GM23248 (cell line): ENCODE results near the gene HACD1.

Experiments used
- EZH2 ChIP-seq: fragments of 200-600 bp; sonication (generic); IDR thresholded peaks from 2 replicates; pipeline ENCODE4 v1.6.1; 2018; ENCODE audit warnings: antibody characterized with exemption, mild to moderate bottlenecking; ENCODE audit not compliant: insufficient read depth, poor library complexity, severe bottlenecking
- EZH2phosphoT487 ChIP-seq: fragments of 200-600 bp; sonication (generic); IDR thresholded peaks from 2 replicates; pipeline ENCODE4 v1.6.1; 2018; ENCODE audit warnings: antibody characterized with exemption, moderate library complexity, mild to moderate bottlenecking, low read depth; ENCODE audit not compliant: insufficient read depth

DNA sequence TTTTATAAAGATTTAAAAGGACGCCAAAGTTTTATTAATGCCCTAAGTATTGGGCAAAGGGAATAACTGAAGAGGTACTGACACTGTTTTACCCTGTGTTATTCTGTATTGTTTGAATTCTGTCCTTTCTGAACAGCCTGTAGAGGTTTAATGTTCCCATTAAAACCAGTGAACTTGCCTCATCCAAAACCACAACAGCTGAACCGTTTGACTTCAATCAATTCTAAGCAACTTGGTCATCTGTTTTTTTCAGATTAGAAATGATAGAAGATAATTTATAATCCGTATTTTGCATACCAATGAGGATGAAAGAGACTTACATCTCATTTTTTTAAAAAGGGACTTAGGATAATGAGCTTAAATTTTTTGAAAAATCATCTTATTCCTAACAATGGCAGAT, 40.4 kb downstream of the HACD1 start:
- no peak for TF ChIP-seq EZH2phosphoT487
- TF ChIP-seq EZH2 = no peak
